Neural progenitor cell (in vitro differentiated cells): ENCODE results near the gene DNASE1L3. TPM values are rescaled to one million over a fixed set of nuclear protein-coding genes. Genes with fewer than 3 reads are reported as not detected.

Experiments used
- DNase-seq: peaks from one replicate; pipeline ENCODE4 v3.0.0-alpha.2; 2016; ENCODE audit warnings: low spot score
- H2AFZ ChIP-seq: fragments of 200-600 bp; sonication (generic); replicated peaks from 2 replicates; pipeline ENCODE4 v1.6.1; 2016; ENCODE audit warnings: antibody characterized with exemption
- H3F3A ChIP-seq: fragments of 200-600 bp; sonication (generic); 2 replicates; pipeline ENCODE4 v1.6.1; 2016; ENCODE audit warnings: antibody characterized with exemption, low read depth
- H3K27ac ChIP-seq: fragments of 200-600 bp; sonication (generic); 2 replicates; pipeline ENCODE4 v1.5.1; 2016; ENCODE audit warnings: mild to moderate bottlenecking
- H3K27me3 ChIP-seq: fragments of 200-600 bp; sonication (generic); 2 replicates; pipeline ENCODE4 v1.6.1; 2016; ENCODE audit warnings: mild to moderate bottlenecking, moderate library complexity
- H3K36me3 ChIP-seq: fragments of 200-600 bp; sonication (generic); 2 replicates; pipeline ENCODE4 v1.5.1; 2016
- H3K4me1 ChIP-seq: fragments of 200-600 bp; sonication (generic); 2 replicates; pipeline ENCODE4 v1.6.1; 2016; ENCODE audit warnings: mixed run types
- H3K4me2 ChIP-seq: fragments of 200-600 bp; sonication (generic); 2 replicates; pipeline ENCODE4 v1.6.1; 2016
- H3K4me3 ChIP-seq: fragments of 200-600 bp; sonication (generic); 2 replicates; pipeline ENCODE4 v1.5.1; 2016
- H3K79me2 ChIP-seq: fragments of 200-600 bp; sonication (generic); 2 replicates; pipeline ENCODE4 v1.6.1; 2016; ENCODE audit warnings: low read depth
- H3K9ac ChIP-seq: fragments of 200-600 bp; sonication (generic); 2 replicates; pipeline ENCODE4 v1.6.1; 2016
- H3K9me3 ChIP-seq: fragments of 200-600 bp; sonication (generic); 2 replicates; pipeline ENCODE4 v1.5.1; 2016; ENCODE audit warnings: low read depth
- H4K20me1 ChIP-seq: fragments of 200-600 bp; sonication (generic); 2 replicates; pipeline ENCODE4 v1.6.1; 2016; ENCODE audit warnings: low read depth
- H3K27ac Mint-ChIP-seq: 3 replicates; pipeline ENCODE4 v1.8.0; 2021; ENCODE audit warnings: mixed read lengths
- H3K27me3 Mint-ChIP-seq: 2 replicates; pipeline ENCODE4 v1.8.0; 2022; ENCODE audit warnings: low read depth, mild to moderate bottlenecking, inconsistent platforms, moderate library complexity, mixed read lengths; ENCODE audit not compliant: insufficient read depth
- H3K36me3 Mint-ChIP-seq: 3 replicates; pipeline ENCODE4 v1.8.0; 2021; ENCODE audit warnings: mixed read lengths
- H3K4me1 Mint-ChIP-seq: 3 replicates; pipeline ENCODE4 v1.8.0; 2021; ENCODE audit warnings: mixed read lengths
- H3K4me3 Mint-ChIP-seq: 3 replicates; pipeline ENCODE4 v1.8.0; 2021; ENCODE audit warnings: mild to moderate bottlenecking, moderate library complexity, mixed read lengths
- H3K9me3 Mint-ChIP-seq: 3 replicates; pipeline ENCODE4 v1.8.0; 2020; ENCODE audit warnings: mixed read lengths
- CTCF ChIP-seq: fragments of 200-600 bp; sonication (generic); IDR thresholded peaks from 2 replicates; pipeline ENCODE4 v1.5.1; 2017; ENCODE audit warnings: antibody characterized with exemption, mild to moderate bottlenecking
- EZH2 ChIP-seq: fragments of 200-600 bp; sonication (generic); IDR thresholded peaks from 2 replicates; pipeline ENCODE4 v1.6.1; 2017; ENCODE audit warnings: antibody characterized with exemption, mild to moderate bottlenecking, moderate library complexity
- EZH2phosphoT487 ChIP-seq: fragments of 200-600 bp; sonication (generic); IDR thresholded peaks from 2 replicates; pipeline ENCODE4 v1.6.1; 2017; ENCODE audit warnings: antibody characterized with exemption
- total RNA-seq: library from RNA; depleted of rRNA; stranded (reverse); fragments of >200 nt; gene quantifications from 2 replicates; pipeline ENCODE4 v1.2.3, GENCODE V29; 2015; ENCODE audit warnings: low replicate concordance

Gene DNASE1L3
- total RNA-seq, 1 donor from 2014 or later, result not detected

- no peak within 1 kb of the TSS for H3K27ac ChIP-seq
- Mint-ChIP-seq H3K4me3 (peak within 1 kb of the TSS; percentile 95), H3K4me1 (peaks cover 13% of the 10 kb centered on the region), H3K36me3 (peaks cover 3% of the 10 kb centered on the region), H3K27ac (peak within 1 kb of the TSS; percentile 74), H3K27me3 (peaks cover 7% of the 10 kb centered on the region), H3K9me3 (no peaks in the 10 kb centered on the region)
- H3F3A ChIP-seq, result peaks cover 5% of the 10 kb centered on the region
- H3K36me3 ChIP-seq, result no peaks in the 10 kb centered on the region
- no peak within 1 kb of the TSS for H3K9ac ChIP-seq
- H3K27me3 ChIP-seq, result peaks cover 65% of the 10 kb centered on the region
- peaks cover 13% of the 10 kb centered on the region for H3K79me2 ChIP-seq
- TF ChIP-seq CTCF (peak; percentile 52), EZH2 (no peak)
- peak within 1 kb of the TSS; percentile 91 for H3K4me3 ChIP-seq
- peak within 1 kb of the TSS; percentile 98 for H2AFZ ChIP-seq
- peak; percentile 90 for DNase-seq
- H3K9me3 ChIP-seq, result no peaks in the 10 kb centered on the region
- H4K20me1 ChIP-seq, result peaks cover 12% of the 10 kb centered on the region
- H3K4me2 ChIP-seq, result peak within 1 kb of the TSS; percentile 86
- peaks cover 9% of the 10 kb centered on the region for H3K4me1 ChIP-seq
Observed at GRCh38 chr3:58237238-58237940, 26.6 kb upstream of the DNASE1L3 start, which contains the start of gene ABHD6. ABHD6 (plus strand) TSS chr3:58237792; CDS start chr3:58256587, 18,795 bp downstream.

GRCh38 chr3:58236527-58237237 lies 25.9 kb upstream of the DNASE1L3 start:
- peak overlapping the region; percentile 86 for H3K4me2 ChIP-seq
- Mint-ChIP-seq H3K9me3 (no peaks in the 10 kb centered on the region), H3K27me3 (peaks cover 7% of the 10 kb centered on the region), H3K27ac (peak overlapping the region; percentile 74), H3K4me3 (peak overlapping the region; percentile 95), H3K4me1 (peaks cover 13% of the 10 kb centered on the region), H3K36me3 (peaks cover 3% of the 10 kb centered on the region)
- H3K27ac ChIP-seq, result no peak overlapping the region
- H3K9ac ChIP-seq, result no peak overlapping the region
- H3F3A ChIP-seq, result peaks cover 5% of the 10 kb centered on the region
- H2AFZ ChIP-seq, result peak overlapping the region; percentile 98
- DNase-seq, result peak; percentile 62
- peaks cover 12% of the 10 kb centered on the region for H4K20me1 ChIP-seq
- peaks cover 9% of the 10 kb centered on the region for H3K4me1 ChIP-seq
- no peaks in the 10 kb centered on the region for H3K36me3 ChIP-seq
- no peaks in the 10 kb centered on the region for H3K9me3 ChIP-seq
- TF ChIP-seq CTCF (no peak), EZH2 (no peak), EZH2phosphoT487 (no peak)
- peaks cover 13% of the 10 kb centered on the region for H3K79me2 ChIP-seq
- H3K27me3 ChIP-seq, result peaks cover 71% of the 10 kb centered on the region
- H3K4me3 ChIP-seq, result peak overlapping the region; percentile 91

DNA sequence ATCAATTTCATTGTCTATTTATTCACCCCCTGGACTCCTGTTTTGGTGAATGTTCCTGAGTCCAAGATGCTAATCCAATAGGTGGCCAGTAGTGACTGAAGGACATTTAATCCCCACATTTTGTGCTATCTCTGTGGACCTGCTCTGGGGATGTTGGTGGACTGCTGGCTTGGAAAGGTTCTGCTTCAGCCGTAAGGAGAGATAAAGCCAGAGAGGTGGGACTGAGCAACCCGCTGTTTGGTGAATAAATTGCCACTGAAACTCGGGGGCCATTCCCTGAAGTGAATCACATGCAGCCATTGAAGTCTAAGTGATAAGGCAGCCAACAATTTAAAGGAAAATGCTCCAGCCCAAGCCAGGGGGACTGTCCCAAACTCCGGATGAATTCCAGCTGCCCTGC lies 25.2 kb upstream of the DNASE1L3 start:
- peaks cover 13% of the 10 kb centered on the region for H3K79me2 ChIP-seq
- Mint-ChIP-seq H3K9me3 (no peaks in the 10 kb centered on the region), H3K27me3 (peaks cover 7% of the 10 kb centered on the region), H3K4me3 (peak overlapping the region; percentile 95), H3K4me1 (peaks cover 13% of the 10 kb centered on the region), H3K27ac (no peak overlapping the region), H3K36me3 (peaks cover 3% of the 10 kb centered on the region)
- H3F3A ChIP-seq, result peaks cover 5% of the 10 kb centered on the region
- peaks cover 12% of the 10 kb centered on the region for H4K20me1 ChIP-seq
- TF ChIP-seq EZH2phosphoT487 (no peak), CTCF (no peak), EZH2 (no peak)
- H3K9me3 ChIP-seq, result no peaks in the 10 kb centered on the region
- H3K27me3 ChIP-seq, result peaks cover 78% of the 10 kb centered on the region
- H3K27ac ChIP-seq, result no peak overlapping the region
- H3K4me1 ChIP-seq, result peaks cover 9% of the 10 kb centered on the region
- H3K9ac ChIP-seq, result no peak overlapping the region
- peak overlapping the region; percentile 86 for H3K4me2 ChIP-seq
- no peaks in the 10 kb centered on the region for H3K36me3 ChIP-seq
- no peak for DNase-seq
- H2AFZ ChIP-seq, result no peak overlapping the region
- H3K4me3 ChIP-seq, result no peak overlapping the region
